GM21528 (cell line): ENCODE results near the gene RETNLB.

Experiments
- ATAC-seq: cut with Tn5 transposase; IDR thresholded peaks from one replicate; pipeline ENCODE4 v1.9.1; 2021; ENCODE audit warnings: mild to moderate bottlenecking, moderate library complexity; ENCODE audit not compliant: unreplicated experiment, low FRiP score

Gene RETNLB, protein sequence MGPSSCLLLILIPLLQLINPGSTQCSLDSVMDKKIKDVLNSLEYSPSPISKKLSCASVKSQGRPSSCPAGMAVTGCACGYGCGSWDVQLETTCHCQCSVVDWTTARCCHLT

GRCh38 chr3:108757404-108757982, at the start of gene RETNLB:
TSS of gene RETNLB (minus strand) at chr3:108757410. CDS start at chr3:108757185, 225 bp downstream.
- ATAC-seq, result no peak

GRCh38 chr3:108806316-108806715, 49.1 kb upstream of the RETNLB start:
- no peak for ATAC-seq

DNA sequence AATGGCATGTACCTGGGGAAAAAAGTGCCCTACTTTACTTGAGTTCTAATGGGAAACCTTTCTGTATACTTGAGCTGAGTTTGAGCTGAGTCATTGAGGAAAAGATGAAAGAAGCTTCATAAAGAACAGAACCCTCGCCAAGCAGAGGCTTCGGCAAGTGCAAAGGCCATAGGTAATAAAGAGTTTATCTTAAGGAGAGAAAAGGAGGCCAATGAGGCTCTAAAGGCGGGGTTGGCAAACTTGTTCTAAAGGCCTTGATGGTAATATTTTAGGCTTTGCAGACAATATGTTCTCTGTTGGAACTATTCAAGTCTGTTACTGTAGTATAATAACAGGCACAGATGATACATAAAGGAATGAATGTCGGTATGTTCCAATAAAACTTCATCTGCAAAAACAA, 47.8 kb upstream of the RETNLB start:
- no peak for ATAC-seq

- ATAC-seq, result no peak
Measured at GRCh38 chr3:108804437-108804836, 47.2 kb upstream of the RETNLB start.

- no peak for ATAC-seq
Measured at GRCh38 chr3:108791473-108791872, 34.3 kb upstream of the RETNLB start.

DNA sequence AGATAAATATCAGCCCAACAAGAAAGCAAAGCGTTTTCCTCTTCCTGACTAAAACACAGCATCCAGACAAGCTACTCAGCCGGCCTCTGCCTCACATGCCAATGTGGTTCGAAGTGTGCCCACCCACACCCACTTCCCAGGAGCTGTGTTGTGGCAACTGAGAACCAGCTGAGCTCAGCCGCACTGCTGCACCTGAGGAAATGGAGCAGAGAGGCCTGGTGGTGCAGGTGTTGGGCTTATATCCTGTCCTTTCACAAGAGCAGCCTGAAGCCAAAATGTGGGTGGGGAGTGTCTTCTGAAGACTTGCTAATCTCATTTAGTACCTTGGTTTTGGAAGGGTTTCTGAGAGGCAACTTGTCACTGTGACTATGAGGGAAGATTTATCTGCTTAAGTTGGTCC, 23.0 kb upstream of the RETNLB start:
- no peak for ATAC-seq

GRCh38 chr3:108779496-108779895, 22.3 kb upstream of the RETNLB start:
- no peak for ATAC-seq

DNA sequence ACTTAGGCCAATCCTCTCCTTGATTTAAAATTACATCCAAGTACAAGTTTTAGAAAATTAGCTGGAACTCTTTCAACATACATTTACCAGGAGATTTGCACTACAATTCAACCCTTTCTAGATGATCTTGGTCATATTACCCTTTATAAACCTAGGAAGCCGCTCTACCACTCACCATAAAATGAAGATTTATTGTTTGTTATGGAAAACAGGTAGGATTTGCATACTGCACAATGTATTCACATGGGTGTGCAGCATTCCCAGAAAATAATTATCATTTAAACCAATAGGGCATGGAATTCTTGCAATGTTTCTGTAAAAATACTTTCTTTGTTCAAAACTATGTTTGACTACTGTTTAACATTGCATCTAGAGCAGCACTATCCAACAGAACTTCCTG, 18.4 kb upstream of the RETNLB start:
- no peak for ATAC-seq

GRCh38 chr3:108767253-108767652, 10.0 kb upstream of the RETNLB start:
- ATAC-seq, result no peak

- no peak for ATAC-seq
Measured at GRCh38 chr3:108755686-108756085, 1.5 kb downstream of the RETNLB start.

DNA sequence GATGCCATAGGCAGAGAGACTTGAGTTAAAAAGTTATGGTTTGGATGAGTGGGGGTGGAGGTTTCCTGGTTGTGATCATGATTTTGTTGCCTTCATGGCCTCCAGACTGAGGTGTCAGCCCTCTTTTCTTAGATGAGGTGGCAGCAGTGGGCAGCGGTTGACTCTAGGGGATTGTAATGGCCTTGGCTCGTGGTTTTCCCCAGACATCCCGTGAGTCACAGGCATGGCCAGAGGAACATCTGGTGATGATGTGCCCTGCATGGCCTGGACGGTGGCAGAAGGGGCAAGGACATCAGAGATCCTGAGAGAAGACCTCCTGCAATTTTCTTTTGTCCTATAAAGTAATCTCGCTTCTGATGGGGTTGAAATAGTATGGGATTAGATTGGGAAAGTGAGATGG, 12.4 kb downstream of the RETNLB start:
- no peak for ATAC-seq

DNA sequence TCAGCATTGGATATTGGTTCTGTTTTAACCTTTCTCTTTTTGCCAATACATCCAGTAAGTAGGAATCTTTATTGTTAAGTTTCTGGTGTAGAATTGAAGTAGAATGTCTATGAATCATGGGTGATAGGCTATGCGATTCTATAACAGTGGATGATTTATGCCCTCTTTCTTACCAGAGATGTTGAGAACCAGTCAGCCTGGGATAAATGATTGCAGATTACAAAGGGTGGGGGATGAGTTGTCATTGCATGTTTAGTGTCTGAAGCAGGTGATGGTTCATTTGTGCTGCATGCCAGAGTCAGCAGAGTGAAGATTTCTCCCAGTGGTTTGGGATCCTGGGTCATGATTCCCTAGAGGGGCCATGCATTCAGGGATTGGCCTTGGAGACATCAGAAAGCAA, 14.3 kb downstream of the RETNLB start:
- ATAC-seq, result no peak

- no peak for ATAC-seq
Measured at GRCh38 chr3:108736821-108737220, 20.4 kb downstream of the RETNLB start.

- no peak for ATAC-seq
Measured at GRCh38 chr3:108728934-108729333, 28.3 kb downstream of the RETNLB start.

GRCh38 chr3:108728105-108728504, 29.1 kb downstream of the RETNLB start:
- no peak for ATAC-seq

DNA sequence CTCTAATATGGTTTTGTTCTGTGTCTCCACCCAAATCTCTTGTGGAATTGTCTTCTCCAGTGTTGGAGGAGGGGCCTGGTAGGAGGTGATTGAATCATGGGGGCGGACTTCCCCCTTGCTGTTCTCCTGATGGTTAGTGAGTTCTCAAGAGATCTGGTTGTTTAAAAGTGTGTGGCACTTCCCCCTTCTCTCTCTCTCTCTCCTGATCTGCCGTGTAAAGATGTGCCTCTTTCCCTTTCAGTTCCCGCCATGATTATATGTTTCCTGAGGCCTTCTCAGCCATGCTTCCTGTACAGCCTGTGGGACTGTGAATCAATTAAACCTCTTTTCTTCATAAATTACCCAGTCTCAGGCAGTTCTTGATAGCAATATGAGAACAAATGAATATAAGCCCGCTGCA, 33.1 kb downstream of the RETNLB start:
- ATAC-seq, result no peak

DNA sequence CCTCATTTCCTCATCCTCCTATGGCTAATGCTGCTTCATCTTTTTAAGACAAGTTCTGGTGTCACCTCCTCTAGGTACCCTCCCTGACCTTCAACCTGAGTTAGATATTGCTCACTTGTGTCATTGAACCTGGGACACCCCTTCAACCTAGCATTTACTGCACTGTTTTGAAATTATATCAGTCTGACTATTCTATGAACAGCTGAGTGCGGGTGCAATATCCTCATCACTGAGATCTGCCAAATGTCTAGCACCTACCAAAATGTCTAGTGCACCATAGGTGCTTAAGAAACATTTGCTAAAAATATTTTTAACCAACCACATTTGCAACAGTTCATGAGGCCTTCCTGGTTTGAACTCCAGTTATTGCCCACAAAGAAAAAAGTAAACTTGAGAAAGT, 34.5 kb downstream of the RETNLB start:
- ATAC-seq, result no peak

- no peak for ATAC-seq
Measured at GRCh38 chr3:108719178-108719806, 37.9 kb downstream of the RETNLB start.

DNA sequence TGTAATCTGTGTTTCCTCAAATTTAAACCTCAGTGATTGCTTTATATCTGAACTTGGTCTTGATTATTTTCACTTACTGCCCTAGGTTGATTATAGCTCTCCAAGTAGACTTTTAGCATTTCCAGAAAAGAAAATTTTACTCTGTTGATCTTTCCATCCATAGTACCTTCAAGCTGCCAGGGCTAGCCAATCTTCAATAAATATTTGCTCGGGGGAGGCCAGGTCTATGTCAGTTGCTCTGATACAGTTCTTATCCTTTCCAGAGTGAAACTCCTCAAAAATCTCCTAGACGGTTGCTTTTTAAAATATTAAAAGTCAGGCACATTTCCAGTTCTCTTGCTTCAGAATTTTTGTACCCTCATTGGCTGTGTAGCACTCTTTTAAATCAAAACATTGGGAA, 38.8 kb downstream of the RETNLB start:
- no peak for ATAC-seq

DNA sequence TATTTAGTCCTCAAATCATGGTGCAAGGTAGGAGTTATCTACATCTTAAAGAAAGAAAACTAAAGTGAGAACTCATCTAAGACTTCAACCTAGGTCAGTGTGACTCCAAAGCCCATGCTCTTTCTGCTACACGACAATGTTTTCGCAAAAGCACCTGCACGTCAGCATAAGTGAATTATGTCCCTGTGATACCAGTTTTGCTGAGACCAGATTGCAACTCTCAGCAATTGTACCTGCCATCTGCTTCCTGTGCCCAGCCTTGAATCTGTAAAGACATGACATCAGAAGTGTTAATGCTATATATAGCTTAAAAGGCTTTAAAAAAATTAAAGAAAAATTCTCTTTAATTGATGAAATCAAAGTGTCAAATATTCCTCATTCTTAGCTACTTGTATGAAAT, 43.4 kb downstream of the RETNLB start:
- ATAC-seq, result no peak

- no peak for ATAC-seq
Measured at GRCh38 chr3:108713009-108713516, 44.1 kb downstream of the RETNLB start.
